ENCODE measurements around the gene XG.

The XG gene

DNA sequence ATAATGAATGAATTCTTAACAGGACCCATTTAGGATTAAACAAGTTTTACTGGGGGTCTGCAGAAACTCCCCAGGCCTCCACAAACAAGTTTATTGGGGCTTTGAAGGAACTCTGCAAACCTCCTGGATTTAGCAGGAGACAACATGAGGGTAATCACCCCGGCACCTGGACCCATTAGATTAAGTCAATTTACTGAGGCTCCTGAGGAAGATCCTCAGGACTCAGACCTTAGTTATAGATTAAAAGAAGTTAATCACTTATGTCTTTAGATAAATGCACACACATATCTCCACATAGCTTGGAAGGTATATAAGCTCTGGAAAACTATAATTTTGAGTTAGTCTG is 29.4 kb downstream of the XG start:
- no peak overlapping the region for H3K4me3 ChIP-seq (ENCODE audit: severe bottlenecking)
- H3K27ac ChIP-seq (ENCODE audit: poor library complexity, severe bottlenecking), result no peak overlapping the region
- H3K27me3 ChIP-seq (ENCODE audit: insufficient read depth, poor library complexity, severe bottlenecking), result no peaks in the 10 kb centered on the region
- no peaks in the 10 kb centered on the region for H3K36me3 ChIP-seq (ENCODE audit: low read depth)
- no peaks in the 10 kb centered on the region for H3K9me3 ChIP-seq (ENCODE audit: severe bottlenecking)
- no peak for ATAC-seq (ENCODE audit: low read depth)
- H3K4me1 ChIP-seq (ENCODE audit: insufficient read depth, poor library complexity, severe bottlenecking), result no peaks in the 10 kb centered on the region
- TF ChIP-seq, protein P1, sequence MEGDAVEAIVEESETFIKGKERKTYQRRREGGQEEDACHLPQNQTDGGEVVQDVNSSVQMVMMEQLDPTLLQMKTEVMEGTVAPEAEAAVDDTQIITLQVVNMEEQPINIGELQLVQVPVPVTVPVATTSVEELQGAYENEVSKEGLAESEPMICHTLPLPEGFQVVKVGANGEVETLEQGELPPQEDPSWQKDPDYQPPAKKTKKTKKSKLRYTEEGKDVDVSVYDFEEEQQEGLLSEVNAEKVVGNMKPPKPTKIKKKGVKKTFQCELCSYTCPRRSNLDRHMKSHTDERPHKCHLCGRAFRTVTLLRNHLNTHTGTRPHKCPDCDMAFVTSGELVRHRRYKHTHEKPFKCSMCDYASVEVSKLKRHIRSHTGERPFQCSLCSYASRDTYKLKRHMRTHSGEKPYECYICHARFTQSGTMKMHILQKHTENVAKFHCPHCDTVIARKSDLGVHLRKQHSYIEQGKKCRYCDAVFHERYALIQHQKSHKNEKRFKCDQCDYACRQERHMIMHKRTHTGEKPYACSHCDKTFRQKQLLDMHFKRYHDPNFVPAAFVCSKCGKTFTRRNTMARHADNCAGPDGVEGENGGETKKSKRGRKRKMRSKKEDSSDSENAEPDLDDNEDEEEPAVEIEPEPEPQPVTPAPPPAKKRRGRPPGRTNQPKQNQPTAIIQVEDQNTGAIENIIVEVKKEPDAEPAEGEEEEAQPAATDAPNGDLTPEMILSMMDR (IDR thresholded peaks at IDR 0.05; ENCODE audit: poor library complexity, severe bottlenecking), result no peak
- no peak for DNase-seq (ENCODE audit: low spot score)

- H3K27ac ChIP-seq (ENCODE audit: poor library complexity, severe bottlenecking), result no peak overlapping the region
- DNase-seq (ENCODE audit: low spot score) (no peak), ATAC-seq (ENCODE audit: low read depth) (no peak)
- H3K27me3 ChIP-seq (ENCODE audit: insufficient read depth, poor library complexity, severe bottlenecking), result no peaks in the 10 kb centered on the region
- no peaks in the 10 kb centered on the region for H3K36me3 ChIP-seq (ENCODE audit: low read depth)
- TF ChIP-seq, protein P1 (IDR thresholded peaks at IDR 0.05; ENCODE audit: poor library complexity, severe bottlenecking), result no peak
- no peaks in the 10 kb centered on the region for H3K4me1 ChIP-seq (ENCODE audit: insufficient read depth, poor library complexity, severe bottlenecking)
- no peaks in the 10 kb centered on the region for H3K9me3 ChIP-seq (ENCODE audit: severe bottlenecking)
- H3K4me3 ChIP-seq (ENCODE audit: severe bottlenecking), result no peak overlapping the region
Observed at GRCh38 chrX:2781698-2782097, 29.9 kb downstream of the XG start.

GRCh38 chrX:2782171-2782570 is 30.3 kb downstream of the XG start:
- Histone ChIP-seq H3K4me3 (ENCODE audit: severe bottlenecking) (no peak overlapping the region), H3K36me3 (ENCODE audit: low read depth) (no peaks in the 10 kb centered on the region), H3K4me1 (ENCODE audit: insufficient read depth, poor library complexity, severe bottlenecking) (no peaks in the 10 kb centered on the region), H3K27ac (ENCODE audit: poor library complexity, severe bottlenecking) (no peak overlapping the region), H3K27me3 (ENCODE audit: insufficient read depth, poor library complexity, severe bottlenecking) (no peaks in the 10 kb centered on the region), H3K9me3 (ENCODE audit: severe bottlenecking) (no peaks in the 10 kb centered on the region)
- TF ChIP-seq, protein P1 (IDR thresholded peaks at IDR 0.05; ENCODE audit: poor library complexity, severe bottlenecking), result no peak
- ATAC-seq (ENCODE audit: low read depth) (no peak), DNase-seq (ENCODE audit: low spot score) (no peak)

- ATAC-seq (ENCODE audit: low read depth), result no peak
- no peaks in the 10 kb centered on the region for H3K36me3 ChIP-seq (ENCODE audit: low read depth)
Observed at GRCh38 chrX:2782778-2783177, 30.9 kb downstream of the XG start.

DNA sequence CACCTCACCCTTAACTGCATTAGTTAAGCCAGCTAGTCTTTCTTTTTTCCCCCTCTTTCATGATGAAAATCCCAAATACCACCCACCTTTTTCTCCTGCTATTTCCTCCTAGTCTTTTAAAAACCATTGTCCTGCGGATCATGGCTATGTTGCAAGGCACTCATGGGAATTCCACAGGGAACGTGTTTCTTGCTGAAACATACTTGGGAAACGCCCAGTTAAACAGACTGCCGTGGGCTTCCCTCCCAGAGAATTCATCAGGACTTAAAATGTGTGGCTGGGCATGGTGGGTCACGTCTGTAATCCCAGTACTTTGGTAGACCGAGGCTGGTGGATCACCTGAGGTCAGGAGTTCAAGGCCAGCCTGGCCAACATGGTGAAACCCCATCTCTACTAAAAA is 32.2 kb downstream of the XG start:
- Histone ChIP-seq H3K4me1 (ENCODE audit: insufficient read depth, poor library complexity, severe bottlenecking) (no peaks in the 10 kb centered on the region), H3K4me3 (ENCODE audit: severe bottlenecking) (no peak overlapping the region), H3K9me3 (ENCODE audit: severe bottlenecking) (no peaks in the 10 kb centered on the region), H3K27ac (ENCODE audit: poor library complexity, severe bottlenecking) (no peak overlapping the region), H3K36me3 (ENCODE audit: low read depth) (no peaks in the 10 kb centered on the region), H3K27me3 (ENCODE audit: insufficient read depth, poor library complexity, severe bottlenecking) (no peaks in the 10 kb centered on the region)
- ATAC-seq (ENCODE audit: low read depth) (no peak), DNase-seq (ENCODE audit: low spot score) (no peak)
- TF ChIP-seq, protein P1 (IDR thresholded peaks at IDR 0.05; ENCODE audit: poor library complexity, severe bottlenecking), result no peak

More at GRCh38 chrX:2782778-2783177, 30.9 kb downstream of the XG start:
- H3K9me3 ChIP-seq (ENCODE audit: severe bottlenecking), result no peaks in the 10 kb centered on the region
- no peak overlapping the region for H3K4me3 ChIP-seq (ENCODE audit: severe bottlenecking)
- H3K4me1 ChIP-seq (ENCODE audit: insufficient read depth, poor library complexity, severe bottlenecking), result no peaks in the 10 kb centered on the region
- TF ChIP-seq, protein P1 (IDR thresholded peaks at IDR 0.05; ENCODE audit: poor library complexity, severe bottlenecking), result no peak
- DNase-seq (ENCODE audit: low spot score), result no peak
- no peak overlapping the region for H3K27ac ChIP-seq (ENCODE audit: poor library complexity, severe bottlenecking)
- no peaks in the 10 kb centered on the region for H3K27me3 ChIP-seq (ENCODE audit: insufficient read depth, poor library complexity, severe bottlenecking)
